Astrocyte (in vitro differentiated cells and primary cell): ENCODE results near the gene C1QTNF12.

ENCODE experiments used
- EZH2 ChIP-seq: IDR thresholded peaks from 2 replicates; pipeline ENCODE4 v1.6.1; 2012; ENCODE audit warnings: mild to moderate bottlenecking, low read length, inconsistent platforms; ENCODE audit not compliant: insufficient read depth
- TF ChIP-seq, protein P1 (sequence below): IDR thresholded peaks from 2 replicates; pipeline ENCODE4 v1.5.1; 2011; ENCODE audit warnings: low read depth, mild to moderate bottlenecking, inconsistent platforms, low read length, moderate library complexity; ENCODE audit not compliant: insufficient read depth

DNA sequence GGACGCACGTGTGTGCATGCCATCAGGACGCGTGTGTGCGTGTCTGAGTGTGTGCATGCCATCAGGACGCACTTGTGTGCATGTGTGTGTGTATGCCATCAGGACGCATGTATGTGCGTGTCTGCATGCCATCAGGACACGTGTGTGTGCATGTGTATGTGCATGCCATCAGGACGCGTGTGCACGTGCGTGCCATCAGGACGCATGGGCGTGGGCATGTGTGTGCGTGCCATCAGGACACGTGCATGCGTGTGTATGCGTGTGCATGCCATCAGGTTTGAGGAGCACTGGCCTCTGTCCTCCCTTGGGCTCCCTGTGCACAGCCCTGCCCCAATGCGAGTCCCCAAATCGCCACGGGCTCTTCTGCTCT is 12.6 kb upstream of the C1QTNF12 start:
- TF ChIP-seq EZH2 = no peak
- TF ChIP-seq, protein P1, sequence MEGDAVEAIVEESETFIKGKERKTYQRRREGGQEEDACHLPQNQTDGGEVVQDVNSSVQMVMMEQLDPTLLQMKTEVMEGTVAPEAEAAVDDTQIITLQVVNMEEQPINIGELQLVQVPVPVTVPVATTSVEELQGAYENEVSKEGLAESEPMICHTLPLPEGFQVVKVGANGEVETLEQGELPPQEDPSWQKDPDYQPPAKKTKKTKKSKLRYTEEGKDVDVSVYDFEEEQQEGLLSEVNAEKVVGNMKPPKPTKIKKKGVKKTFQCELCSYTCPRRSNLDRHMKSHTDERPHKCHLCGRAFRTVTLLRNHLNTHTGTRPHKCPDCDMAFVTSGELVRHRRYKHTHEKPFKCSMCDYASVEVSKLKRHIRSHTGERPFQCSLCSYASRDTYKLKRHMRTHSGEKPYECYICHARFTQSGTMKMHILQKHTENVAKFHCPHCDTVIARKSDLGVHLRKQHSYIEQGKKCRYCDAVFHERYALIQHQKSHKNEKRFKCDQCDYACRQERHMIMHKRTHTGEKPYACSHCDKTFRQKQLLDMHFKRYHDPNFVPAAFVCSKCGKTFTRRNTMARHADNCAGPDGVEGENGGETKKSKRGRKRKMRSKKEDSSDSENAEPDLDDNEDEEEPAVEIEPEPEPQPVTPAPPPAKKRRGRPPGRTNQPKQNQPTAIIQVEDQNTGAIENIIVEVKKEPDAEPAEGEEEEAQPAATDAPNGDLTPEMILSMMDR = no peak
